HG03097 (cell line): ENCODE measurements around the gene NLGN4Y.

Source experiments
- ATAC-seq: cut with Tn5 transposase; IDR thresholded peaks from one replicate; pipeline ENCODE4 v1.9.1; 2021; ENCODE audit not compliant: unreplicated experiment, low FRiP score

Gene NLGN4Y

DNA sequence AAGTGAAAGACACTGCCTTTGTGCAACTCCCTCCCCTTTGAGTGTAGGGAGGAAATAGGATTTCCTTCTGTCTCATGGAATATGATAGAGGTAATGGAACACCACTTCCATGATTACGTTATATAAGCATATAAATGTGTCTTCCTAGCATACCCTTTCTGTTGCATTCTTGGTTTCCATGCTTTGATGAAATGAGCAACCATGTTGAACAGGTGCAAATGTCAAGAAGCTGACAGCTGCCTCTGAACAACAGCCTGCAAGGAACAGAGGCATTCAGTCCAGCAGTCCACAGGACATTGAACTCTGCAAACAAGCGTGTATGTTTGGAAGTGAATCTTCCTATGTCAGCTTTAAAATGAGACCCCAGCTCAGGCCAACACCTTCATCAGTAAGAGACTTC is 117.5 kb downstream of the NLGN4Y start:
- no peak for ATAC-seq

DNA sequence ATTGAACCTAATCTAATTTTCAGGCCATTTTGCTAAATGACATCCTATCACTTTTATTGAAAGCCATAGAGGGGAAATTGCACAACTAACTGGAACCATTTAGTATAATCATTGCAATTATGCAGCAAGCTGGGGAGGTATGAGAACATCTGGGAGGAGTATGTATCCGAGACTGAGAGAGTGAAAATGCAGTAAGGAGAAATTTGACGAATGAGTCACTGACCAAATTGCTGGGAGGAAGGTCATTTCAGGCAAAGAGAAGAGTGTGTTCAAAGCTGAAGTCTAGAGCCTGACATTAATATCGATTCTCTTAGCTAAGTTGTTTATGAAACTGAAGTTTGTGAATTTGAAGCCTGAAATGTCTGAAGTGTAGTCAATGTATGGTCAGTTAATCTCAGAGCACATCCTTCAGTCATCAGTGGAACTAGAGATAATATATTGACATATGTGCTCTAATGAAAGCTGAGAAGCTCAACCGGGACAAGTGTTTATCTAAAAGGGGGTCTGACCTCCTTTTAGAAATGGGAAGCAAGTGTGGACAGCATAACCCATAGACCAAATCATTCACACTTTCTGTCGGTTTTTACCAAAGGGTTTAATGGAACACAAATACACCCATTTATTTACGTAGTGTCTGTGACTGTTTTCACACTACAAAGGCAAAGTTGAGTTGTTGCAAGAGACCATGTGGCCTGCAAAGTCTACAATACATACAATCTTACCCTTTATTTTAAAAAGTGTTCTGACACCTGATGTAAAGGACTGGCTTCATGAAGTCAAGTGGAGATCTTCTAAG is 120.0 kb downstream of the NLGN4Y start:
- no peak for ATAC-seq

DNA sequence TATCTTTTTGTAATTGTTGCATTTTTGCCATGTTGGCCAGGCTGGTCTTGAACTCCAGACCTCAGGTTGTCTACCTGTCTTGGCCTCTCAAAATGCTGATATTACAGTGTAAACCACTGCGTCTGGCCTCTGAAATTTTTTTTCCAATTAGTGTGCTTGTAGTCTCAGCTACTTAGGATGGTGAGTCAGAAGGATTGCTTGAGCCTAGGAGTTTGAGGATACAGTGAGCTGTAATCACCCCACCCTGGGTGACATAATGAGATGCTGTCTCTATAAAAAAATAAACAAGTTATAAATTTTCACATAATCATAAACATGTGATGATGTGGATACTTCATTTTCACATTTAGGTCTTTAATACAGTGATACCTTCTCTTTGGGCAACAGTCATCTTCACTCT is 154.9 kb downstream of the NLGN4Y start:
- ATAC-seq, result no peak

DNA sequence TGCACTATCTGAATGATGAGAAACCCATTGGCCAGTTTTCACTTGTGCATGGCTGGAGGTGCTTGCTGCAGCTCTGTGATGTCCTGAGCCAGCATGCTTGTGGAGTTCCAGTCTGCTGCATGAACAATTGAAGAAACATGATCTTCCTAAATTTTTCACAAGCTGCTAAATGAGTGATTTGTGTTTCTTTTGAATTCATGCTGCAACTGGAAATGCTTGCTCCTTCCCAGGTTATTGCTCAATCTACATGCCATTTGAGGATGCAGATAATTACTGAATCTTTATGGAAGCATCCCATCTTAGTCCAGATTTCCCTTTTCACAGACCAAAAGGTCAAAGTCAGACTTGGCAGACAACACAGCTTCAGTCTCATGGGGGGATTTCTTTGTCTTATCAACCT is 170.2 kb downstream of the NLGN4Y start:
- no peak for ATAC-seq

DNA sequence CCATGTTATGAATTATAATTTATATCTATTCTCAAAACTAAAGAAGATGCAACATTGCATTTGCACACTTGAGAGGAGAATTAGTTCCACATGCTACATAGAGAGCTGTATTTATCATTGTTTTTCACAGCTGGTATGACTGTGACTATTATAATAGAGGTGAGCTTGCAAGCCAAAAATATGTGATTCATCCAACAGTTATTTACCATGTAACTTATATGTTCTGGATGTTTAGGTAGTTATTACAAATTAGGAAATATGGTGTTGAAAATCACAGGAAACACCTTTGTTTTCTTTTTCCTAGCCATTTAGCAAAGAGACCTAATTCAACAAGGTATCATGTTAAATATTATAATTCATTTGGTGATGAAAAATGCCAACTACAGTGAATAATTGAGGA is 183.8 kb downstream of the NLGN4Y start:
- ATAC-seq, result no peak

DNA sequence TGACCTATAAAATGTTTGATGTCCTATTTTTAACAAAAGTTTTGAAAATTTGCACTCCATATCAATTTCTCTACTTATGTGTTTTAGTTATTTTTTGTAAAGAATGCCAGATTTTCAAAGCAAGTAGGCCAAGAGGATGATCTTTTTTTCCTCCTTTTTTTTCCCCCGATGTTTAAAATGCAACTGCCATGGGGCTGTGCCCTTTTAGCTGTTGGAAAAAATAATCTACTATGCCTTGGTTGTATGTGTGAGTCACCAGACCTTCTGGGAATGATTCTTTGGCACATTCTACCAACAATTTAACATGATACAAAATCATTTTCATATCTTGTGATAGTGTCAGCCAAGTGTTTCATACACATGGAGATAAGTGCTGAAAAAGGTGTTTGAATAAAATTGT is 217.3 kb downstream of the NLGN4Y start:
- no peak for ATAC-seq

DNA sequence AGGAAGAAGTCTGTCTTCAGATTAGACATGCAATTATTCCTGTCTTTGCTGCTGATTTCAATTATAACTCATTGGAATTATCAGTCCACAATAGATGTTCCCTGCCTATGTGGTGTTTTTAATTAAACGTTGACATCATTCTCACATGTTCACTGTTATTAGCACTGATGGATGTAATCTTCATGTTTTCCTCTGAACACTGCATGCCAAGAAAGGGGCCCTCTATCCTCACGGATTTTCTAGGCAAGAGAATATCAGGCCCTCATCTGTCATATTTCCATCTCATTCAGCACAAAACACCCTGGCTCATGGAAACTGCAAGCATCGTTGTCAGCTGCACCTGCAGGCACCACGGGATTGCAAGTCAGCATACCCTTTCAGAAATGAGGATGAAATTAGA is 224.0 kb downstream of the NLGN4Y start:
- no peak for ATAC-seq

DNA sequence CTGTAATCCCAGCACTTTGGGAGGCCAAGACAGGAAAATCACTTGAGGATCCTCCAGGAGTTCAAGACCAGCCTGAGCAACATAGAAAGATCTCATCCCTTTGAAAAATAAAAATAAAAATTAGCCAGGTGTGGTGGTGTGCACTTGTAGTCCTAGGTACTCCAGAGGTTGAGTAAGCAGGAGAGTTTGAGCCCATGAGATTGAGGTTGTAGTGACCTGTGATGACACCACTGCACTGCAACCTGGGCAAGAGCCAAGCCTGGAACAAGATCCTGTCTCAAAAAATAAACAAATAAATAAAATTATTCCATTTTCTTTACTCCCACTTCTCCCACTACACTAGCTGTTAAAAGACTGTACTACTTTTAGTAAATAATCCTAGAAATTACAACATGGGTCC is 231.2 kb downstream of the NLGN4Y start:
- no peak for ATAC-seq

DNA sequence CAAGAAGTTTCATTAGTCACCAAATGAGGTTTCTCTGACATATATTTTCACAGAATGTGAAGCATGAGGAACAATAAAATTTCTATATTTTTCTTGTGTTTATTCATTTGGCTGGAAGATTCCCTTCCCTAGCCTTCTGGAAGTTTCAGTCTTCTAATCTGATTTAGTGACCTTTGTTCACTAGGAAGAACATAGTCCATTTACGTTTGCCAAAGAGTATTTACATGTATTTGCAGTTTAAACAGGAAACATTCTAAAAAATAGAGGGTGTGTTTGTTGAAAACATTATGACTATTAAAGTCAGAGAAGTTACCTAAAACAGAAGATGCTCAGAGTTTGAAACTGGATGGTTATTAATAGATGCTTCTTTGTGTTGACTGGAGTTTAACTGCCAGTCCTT is 238.6 kb downstream of the NLGN4Y start:
- ATAC-seq, result no peak

DNA sequence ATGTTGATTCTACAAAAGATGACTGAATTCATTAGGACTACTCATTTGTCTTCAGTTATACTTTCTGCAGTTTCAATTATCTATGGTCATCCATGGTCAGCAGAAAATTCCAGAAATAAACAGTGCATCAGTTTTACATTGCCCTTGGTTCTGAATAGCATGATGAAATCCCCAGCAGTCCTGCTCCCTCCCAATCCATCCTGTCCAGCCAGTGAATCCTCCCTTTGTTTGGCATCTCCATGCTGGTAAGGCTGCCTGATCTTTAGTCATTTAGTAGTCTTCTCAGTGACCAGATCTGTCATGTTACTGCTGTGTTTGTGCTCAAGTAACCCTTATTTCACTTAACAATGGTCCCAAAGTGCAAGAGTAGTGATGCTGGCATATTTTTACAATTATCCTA is 239.3 kb downstream of the NLGN4Y start:
- ATAC-seq, result no peak

DNA sequence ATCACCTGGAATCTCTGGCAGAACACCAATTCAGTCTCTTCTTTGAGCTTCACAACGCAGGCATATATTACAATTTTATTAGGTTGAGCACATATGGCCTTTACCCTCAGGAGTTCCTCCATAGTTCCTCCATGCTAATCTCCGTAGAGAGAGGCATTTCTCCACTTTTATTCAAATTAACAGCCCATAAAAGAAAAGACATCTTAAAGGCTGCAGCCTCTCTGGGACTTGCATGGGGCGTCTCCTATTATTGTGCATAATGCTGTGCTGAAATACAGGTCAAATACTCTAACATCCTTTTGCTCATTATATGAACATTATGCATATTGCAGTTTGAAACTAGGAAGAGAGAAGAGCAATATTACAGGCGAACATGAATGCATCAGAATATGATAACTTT is 253.9 kb downstream of the NLGN4Y start:
- no peak for ATAC-seq

DNA sequence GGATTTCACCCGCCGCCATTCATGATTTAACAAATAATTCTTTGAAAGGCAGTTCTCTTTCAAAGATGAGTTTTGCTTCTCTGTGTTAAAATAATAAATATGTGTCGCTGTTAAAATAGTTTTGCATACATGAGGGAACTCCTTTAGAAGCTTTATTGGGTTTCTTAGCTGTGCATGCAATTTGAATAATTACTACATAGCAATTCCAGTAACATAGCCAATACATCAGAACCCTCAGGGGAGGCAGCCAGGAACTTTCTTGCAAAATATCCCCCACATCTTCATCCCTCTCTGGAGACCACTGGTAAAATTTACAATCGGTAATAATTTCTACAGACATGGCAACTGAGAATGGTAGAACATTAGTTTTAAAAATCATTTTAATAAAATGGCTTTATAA is 268.8 kb downstream of the NLGN4Y start:
- ATAC-seq, result no peak

DNA sequence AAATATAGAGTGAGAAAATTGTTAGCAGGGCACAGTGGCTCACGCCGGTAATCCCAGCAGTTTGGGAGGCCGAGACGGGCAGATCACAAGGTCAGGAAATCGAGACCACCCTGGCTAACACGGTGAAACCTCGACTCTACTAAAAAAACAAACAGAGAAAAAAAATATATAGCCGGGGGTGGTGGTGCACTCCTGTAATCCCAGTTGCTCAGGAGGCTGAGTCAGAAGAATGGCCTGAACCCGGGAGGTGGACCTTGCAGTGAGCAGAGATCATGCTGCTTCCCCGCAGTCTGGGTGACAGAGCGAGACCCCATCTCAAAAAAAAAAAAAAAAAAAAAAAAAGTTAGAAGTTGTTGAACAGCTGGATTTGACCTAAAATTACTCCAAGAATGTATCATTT is 269.3 kb downstream of the NLGN4Y start:
- ATAC-seq, result no peak

DNA sequence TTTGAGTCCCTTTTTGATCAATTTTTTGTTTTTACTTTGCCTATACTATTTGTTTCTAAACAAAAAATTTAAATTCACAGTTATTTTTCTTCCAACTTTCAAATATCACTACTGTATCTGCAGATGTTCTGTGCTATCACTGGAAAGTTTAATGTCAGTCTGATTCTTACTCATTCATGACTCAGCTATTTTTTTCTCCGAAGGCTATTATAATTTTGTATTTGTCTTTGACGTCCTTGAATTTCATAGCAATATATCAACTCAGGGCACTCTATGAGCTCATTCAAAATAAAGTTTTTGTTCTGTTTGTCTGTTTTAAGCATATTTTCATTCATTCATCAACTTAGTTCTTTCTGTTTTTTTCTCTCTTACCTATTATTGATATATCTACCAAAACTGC is 273.7 kb downstream of the NLGN4Y start:
- no peak for ATAC-seq

DNA sequence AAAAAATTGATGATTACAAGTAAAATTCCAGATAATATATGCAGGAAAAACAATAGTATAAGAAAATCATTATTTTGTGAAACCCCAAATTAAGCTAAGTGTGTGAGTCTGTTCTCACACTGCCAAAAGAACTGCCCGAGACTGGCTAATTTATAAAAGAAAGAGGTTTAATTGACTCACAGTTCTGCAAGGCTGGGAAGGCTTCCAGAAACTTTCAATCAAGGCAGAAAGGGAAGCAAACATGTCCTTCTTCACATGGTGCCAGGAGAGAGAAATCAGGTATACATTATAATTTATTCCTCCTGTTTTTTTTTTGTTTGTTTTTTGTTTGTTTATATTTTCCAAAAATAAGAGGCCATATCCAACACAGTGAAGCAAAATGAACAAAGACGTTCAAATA is 276.8 kb downstream of the NLGN4Y start:
- ATAC-seq, result no peak

DNA sequence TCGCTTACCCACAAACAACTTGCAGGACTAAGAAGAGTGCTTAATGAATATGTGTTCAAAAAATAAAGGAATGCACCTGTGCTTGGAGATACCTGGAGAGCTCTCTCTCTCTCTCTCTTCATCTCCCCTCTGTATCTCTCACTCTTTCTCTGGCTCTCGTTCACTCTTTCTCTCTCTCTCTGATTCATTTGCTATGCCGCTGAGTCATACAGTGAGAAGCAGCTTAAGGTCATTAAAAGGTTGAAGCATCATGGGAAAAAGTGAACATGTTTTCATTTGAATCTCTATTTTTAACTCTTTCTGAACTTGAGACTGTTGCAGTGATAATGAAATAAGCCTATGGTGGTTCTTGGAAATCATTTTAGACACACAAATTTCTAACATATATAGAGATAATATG is 277.8 kb downstream of the NLGN4Y start:
- no peak for ATAC-seq

DNA sequence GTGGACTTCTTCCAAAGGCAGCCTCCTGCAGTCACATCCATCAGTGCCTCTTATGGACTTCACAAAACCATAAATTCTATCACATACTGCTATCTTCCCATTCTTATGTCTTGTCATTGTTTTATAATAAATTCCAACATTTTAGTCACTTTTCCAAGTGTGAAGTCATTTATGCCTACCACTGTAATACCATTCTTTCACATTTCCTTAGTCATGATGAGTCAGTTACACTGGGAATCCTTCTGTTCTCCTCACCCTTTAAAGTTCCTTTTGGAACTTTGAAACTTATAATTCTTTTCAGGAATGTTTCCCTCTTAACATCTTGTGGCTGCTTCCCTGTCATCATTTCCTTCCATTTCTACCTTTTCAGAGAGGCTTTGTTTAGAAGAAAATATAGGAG is 279.7 kb downstream of the NLGN4Y start:
- ATAC-seq, result no peak

DNA sequence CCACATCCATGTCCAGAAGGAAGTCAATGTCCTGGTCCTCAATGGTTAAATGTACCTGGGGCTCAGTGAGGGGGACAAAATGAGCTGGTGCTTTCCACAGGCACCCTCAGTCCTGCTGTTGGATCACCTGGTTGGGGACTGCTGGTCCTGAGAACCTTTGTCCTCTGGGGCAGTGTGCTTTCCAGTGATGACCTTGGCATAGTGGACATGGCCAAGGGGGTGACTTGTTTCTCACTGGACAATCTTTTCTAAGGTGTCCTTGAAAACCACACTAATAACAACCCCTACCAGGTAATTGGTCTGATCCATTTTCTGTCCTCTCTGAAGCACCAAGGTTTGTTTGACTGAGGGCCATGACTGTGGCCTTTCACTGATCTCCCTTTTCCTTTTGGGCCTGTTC is 294.1 kb downstream of the NLGN4Y start:
- ATAC-seq, result no peak

DNA sequence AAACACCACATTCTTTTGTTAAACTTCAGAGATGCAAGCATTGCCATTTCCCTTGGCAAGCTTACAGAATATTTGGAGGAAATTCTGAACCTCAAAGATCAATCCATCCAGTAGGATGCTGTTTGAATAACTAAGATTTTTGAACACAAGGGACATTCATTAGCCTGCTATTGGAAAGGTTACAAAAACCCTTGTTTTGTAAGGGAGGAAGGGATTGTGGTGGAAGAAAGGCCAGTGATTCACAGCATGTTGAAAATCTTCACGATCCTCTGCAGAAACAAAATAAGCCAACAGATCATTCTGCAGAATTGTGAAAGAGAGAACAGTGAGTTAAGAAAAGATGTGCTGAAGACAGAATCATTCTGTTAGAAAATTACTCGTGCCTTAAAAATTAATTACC is 297.9 kb downstream of the NLGN4Y start:
- no peak for ATAC-seq

DNA sequence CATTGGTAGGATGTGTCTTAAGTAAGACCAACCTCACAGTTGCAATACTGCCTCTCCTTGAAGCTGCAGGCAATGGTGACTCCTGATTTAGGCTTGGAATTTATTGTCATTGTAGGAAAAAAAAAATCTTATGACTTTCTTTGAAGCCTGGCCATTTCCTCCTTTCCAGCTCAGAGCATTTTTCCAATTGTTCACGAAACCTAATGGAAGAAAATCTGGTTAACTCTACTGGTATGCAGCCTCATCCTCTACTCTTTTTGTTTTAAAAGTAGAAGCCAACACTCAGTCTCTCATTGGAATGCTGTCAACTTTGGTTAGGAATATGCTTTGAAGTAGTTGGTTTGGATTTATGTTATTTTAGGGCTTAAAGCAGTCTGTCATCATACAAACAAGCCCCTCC is 298.6 kb downstream of the NLGN4Y start:
- ATAC-seq, result no peak

DNA sequence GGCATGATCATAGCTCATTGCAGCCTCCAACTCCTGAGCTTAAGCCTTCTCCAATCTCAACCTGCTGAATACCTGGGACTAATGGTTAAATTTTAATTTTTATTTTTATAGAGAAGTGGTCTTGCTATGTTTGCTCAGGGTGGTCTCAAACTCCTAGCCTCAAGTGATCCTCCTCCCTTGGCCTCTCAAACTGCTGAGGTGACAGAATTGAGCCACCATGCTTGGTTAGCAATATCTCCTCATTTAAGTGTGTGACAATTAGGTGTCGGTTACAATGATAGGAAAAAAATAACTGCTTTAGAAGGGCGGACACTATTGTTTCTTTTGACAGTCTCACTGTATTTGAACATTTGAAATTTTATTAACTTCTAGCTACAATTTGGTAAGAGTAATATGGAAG is 300.3 kb downstream of the NLGN4Y start:
- ATAC-seq, result no peak

DNA sequence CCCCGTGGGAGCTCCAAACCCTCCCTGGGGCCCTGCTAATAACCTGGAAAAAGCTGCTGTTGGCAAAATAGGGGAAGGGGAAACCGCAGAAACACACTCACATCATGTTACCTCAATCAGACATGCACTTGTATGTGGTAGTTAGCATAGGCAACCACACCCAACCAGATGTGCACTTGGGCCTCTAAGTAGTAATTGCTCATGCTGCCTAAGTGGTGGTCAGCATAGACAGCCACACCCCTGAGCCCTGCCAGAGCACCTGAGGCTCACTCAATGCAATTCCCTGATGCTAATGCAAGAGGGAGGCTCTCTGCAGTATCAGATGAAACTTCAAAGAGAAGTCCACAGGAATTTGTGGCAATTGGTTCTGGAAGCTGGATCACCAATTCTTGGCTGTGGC is 301.4 kb downstream of the NLGN4Y start:
- ATAC-seq, result no peak

DNA sequence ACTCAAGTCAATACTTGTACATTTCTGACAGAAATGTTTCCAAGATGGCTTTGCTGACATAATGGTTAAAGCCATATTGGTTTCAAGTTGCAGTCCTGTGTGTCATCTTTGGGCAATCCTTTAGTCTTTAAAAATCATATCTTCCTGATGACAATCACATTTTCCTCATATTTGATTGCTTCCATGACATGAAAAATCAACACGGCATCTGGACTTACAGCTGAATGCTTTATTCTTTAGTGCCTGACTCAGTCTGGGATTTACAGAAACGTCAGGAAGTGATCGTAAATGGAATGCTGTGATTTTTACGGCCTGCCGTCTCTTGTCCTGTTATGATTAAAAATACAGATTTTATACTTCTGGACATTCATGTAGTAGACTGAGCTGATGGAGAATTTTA is 304.2 kb downstream of the NLGN4Y start:
- no peak for ATAC-seq
